ENCODE results near the gene RAB32.

Gene RAB32

DNA sequence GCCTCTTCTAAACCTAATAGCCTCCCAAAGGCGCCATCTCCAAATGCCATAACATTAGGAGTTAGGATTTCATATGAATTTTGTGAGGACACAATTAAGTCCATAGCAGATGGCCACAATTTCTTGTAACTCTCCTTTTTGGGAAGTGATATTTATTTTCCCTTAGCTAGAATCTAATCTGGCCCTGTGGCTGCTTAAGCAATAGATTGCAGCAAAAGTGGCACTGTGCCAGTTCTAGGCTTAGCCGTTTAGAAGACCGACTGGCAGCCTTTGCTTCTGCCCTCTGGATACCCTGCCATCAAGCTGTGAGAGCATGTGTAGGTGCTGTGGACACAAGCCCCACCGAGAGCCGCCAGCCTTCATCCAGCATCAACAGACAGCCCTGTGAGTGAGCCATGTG, 39.2 kb downstream of the RAB32 start:
- DNase-seq (ENCODE audit: low read depth in 2 of 2): no peak

DNA sequence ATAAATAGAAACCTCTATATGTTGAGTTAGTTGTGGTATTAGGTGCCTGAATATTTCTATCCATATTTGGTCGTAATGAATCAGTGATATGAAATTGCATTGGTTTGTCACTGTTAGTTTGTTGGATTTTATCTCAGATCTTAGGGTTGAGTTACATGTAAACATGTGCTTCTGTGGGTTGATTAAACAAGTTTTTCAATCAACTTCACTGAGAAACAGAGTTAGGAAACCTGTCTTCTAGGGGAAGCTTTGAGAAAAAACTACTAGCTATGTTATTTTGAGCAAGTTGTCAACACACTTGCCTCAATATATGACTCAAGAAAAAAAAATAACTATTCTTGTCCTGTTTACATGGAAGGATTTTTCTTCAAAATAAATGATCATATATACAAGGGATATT, 40.3 kb downstream of the RAB32 start:
- no peak for DNase-seq (ENCODE audit: low read depth in 2 of 2)

DNA sequence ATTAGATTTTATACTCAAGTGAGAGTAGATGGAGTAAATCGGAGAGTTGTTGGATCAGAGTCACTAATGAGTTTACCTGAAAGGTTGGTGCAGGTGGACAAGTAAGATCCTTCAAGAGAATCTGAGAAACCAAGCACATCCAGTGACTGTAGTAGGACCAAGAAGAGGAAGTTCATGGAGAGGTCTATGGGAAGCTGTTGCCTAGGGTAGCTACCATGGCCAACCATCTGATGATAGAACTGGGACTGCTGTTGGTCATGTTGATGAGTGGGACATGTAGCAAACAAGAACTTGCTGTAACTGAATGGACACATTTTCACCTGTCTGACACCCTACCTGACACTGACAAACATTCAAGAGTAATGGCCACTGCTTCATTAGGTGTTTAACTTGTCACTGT, 43.8 kb downstream of the RAB32 start:
- no peak for DNase-seq (ENCODE audit: low read depth in 2 of 2)

DNA sequence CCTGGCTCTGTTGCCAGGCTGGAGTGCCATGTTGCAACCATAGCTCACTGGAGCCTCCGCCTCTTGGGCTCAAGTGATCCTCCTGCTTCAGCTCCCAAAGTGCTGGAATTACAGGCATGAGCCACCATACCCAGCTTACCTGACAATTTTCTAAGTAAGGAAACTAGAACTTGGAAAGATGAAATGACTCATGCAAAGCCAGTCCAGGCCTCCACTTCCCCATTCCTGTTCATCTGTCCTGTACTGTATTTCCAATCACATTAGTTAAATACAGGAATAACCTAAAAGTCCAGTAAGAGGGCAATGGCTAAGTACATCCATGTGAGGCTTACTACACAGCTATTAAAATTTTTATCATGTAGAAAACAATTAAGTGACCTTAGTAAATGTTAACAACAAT, 46.9 kb downstream of the RAB32 start:
- no peak for DNase-seq (ENCODE audit: low read depth in 2 of 2)

DNA sequence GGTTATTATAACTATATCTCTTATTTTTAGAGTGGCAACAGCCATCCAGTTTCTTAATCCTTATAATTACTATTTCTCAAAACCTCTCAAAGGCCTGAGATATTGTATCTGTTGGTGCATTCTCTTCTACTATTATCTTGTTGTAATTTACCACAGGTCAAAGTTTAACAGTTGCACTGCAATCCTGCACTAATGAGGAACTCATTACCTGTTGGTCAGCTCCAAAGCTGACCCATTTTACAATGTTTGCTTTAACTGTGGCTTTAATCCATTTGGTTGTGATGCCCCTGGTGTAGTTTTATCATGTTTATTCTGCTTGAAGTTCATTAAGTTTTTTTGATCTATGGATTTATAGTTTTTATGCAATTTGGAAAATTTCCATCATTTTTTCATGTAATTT, 48.8 kb downstream of the RAB32 start:
- DNase-seq (ENCODE audit: low read depth in 2 of 2): no peak

DNA sequence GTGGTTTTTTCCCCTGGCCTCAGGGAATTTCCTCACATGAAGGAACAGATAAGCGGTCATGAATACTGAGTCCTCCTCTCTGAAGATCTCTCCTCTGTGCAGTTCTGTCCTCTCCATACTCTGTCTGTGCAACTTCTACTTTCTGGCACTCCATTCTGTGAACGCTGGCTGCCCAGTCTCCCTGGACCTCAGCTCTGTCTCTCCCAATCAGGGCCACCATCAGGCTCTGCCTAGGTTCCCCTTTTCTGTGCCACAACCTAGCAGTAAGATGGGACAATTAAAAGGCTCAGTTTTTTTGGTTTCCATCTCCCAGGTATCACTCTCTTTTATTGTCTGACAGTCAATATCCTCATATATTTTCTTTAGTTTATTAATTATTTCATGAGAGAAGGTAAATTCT, 50.4 kb downstream of the RAB32 start:
- DNase-seq (ENCODE audit: low read depth in 2 of 2): no peak

DNA sequence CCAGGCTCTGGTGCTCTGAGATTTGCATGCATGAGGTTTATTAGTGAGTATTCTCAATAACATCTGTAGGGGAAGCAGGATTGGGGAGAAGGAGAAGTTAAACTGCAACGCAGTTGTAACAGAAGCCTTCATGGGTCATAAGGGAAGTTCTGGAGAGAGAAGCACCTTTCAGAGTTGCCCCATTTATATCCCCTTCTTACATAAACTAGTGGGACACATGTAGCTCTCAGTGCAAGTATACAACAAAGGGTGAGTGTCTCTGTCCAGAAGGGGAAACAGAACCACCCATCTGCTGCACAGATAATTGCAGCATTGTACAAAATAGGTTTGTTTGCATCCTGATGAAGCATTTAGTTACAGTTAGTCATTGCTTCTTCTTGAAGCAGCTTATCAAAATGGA, 50.9 kb downstream of the RAB32 start:
- no peak for DNase-seq (ENCODE audit: low read depth in 2 of 2)

DNA sequence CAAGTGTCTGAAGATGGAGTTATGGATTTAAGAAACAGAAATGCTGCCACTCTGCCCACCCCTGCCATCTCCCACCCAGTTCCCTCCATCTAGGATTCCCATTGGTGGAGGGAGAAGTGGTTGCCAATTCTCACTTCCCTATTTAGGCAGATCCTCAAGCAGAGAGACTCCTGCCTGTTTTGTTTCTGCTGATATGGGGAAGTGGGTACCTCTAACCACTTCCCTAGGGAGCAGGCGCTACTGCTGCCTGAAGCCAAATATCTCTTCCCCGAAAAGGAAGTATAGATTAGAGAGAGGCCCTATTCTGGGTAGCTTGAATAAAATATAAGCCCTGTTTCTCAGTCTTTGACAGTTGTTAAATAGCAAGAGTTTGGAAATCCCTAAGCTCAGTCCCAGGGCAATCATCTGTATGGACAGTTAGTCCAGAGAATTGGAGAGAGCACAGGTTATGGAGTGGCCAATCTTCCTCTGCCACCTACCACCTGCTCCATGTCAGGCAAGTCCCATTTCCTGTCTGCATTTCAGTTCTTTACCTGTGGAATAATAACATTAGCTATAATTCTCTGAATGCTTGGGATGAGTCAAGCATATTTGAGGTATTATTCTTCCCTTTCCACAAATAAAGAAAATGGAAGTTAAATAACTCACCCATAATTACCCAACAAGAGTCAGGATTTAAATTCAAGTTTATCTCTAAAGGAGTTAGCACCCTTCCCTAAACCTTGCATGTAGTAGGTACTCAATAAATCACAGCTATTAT, 52.5 kb downstream of the RAB32 start:
- DNase-seq (ENCODE audit: low read depth in 2 of 2): no peak

DNA sequence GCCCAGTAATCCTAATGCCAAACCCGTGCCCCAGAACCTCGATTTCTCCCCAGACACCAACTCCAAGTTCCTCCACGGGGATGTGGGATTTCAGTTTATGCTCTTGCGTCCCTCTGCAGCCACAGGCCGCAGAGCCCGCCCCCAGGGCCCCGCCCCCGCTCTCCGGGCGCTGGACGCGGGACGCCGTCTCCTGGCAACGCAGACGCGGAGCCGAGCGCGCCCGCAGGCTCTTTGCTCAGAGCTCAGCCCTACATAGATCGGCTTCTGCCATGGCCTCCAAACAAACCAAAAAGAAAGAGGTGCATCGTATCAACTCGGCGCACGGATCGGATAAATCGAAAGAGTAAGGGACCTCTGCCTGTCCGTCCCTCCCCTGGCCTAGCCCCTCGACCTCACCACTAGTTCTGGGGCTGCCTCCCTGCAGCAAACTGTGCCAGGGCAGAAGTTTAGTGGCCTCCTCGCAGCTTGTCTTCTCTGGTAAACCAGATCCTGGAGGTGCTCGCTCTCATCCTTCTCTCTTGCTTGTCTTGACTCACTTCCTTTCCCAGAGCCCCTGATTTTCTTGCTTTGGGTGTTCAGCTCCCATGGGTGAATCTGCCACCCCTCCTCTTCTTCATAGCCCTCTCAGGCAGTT, 55.3 kb downstream of the RAB32 start, which contains the start of gene ADGB:
TSS of gene ADGB (plus strand) at position 201 of the 634 bp plus-strand sequence. CDS start at position 270, 69 bp downstream.
- no peak for DNase-seq (ENCODE audit: low read depth in 2 of 2)

DNA sequence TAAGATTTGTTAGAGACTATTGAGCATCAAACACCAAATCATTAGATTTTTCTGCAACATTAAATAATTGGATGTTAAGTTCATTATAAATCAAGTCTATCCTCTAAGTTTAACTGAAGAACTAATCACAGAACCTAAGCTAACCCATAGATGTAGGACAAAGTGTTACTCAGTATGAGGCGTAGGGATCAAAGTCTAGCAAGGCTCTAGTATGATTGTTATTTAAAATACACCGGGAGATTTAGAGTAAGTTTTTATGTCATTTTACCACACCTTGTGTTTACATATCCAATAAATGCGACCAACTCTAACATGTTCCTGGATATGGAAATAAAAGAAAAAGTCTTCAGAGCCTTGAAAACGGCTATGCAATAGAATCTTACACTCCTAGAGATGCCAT, 57.7 kb downstream of the RAB32 start:
- no peak for DNase-seq (ENCODE audit: low read depth in 2 of 2)

DNA sequence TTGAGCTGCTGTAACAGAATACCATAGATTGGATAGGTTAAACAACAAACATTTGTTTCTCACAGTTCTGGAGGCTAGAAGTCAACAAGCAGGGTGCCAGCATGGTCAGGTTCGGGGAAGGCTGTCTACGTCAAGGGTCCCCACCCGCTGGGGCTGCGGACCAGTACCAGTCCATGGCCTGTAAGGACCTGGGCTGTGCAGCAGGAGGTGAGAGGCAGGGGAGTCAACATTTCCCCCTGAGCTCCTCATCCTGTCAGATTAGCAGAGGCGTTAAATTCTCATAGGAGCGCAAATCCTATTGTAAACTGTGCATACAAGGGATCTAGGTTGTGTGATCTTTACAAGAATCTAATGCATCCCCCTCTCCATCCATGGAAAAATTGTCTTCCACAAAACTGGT, 58.9 kb downstream of the RAB32 start:
- DNase-seq (ENCODE audit: low read depth in 2 of 2): no peak

All from activated CD4-positive, alpha-beta T cell treated with anti-CD3 and anti-CD28 coated beads for 24 hours (primary cell).